ENCODE results near the gene ACVR2B.

DNA sequence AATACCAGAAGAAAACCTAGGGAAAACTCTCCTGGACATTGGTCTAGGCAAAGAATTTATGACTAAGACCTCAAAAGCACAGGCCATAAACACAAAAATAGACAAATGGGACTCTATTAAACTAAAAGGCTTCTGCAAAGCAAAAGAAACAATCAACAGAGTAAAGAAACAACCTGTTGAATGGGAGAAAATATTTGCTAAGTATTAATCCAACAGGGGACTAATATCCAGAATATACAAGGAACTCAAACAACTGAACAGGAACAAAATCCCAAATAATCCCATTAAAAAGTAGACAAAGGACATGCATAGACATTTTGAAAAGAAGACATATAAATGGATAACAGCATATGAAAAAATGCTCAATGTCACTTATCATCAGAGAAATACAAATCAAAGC is 6.9 kb upstream of the ACVR2B start:
- TF ChIP-seq, protein P1, sequence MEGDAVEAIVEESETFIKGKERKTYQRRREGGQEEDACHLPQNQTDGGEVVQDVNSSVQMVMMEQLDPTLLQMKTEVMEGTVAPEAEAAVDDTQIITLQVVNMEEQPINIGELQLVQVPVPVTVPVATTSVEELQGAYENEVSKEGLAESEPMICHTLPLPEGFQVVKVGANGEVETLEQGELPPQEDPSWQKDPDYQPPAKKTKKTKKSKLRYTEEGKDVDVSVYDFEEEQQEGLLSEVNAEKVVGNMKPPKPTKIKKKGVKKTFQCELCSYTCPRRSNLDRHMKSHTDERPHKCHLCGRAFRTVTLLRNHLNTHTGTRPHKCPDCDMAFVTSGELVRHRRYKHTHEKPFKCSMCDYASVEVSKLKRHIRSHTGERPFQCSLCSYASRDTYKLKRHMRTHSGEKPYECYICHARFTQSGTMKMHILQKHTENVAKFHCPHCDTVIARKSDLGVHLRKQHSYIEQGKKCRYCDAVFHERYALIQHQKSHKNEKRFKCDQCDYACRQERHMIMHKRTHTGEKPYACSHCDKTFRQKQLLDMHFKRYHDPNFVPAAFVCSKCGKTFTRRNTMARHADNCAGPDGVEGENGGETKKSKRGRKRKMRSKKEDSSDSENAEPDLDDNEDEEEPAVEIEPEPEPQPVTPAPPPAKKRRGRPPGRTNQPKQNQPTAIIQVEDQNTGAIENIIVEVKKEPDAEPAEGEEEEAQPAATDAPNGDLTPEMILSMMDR (conservative IDR thresholded peaks at IDR 0.05 in 1 of 2, IDR thresholded peaks at IDR 0.05 in 1 of 2; ENCODE audit: extremely low read depth in 1 of 2, insufficient read depth in 1 of 2, low read depth in 1 of 2, low read length in 2 of 2) = no peak
- no peak for TF ChIP-seq EZH2 (IDR thresholded peaks at IDR 0.05; ENCODE audit: borderline replicate concordance, low read length)

Data from mammary epithelial cell (primary cell).